GM12892 (cell line): Measurements from ENCODE around the gene VEPH1.

Experiments
- POLR2A ChIP-seq: IDR thresholded peaks from 2 replicates; pipeline ENCODE4 v1.6.1; 2011; ENCODE audit warnings: low read depth, low read length, control low read depth
- TAF1 ChIP-seq: IDR thresholded peaks from 2 replicates; pipeline ENCODE4 v1.6.1; 2011; ENCODE audit warnings: low read depth, mild to moderate bottlenecking, control low read depth, low read length, borderline replicate concordance

DNA sequence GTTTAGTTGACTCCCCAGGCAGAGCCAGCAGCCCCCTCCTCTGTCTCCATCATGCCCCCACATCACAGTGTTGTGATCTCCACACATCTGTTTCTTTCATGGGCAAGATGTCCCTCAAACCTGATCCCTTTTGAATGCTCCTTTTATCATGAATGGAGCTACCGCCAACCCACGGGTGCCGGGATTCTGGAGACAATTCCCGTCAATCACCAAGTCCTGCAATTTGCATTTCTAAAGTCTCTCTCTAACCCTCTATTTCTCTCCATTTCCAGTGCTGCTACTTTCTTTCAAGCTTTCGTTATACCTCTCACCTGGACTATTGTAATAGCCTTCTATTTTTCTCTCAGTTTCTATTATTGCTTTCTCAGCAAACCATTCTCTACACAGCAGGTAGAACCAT is 253.6 kb downstream of the VEPH1 start:
- TF ChIP-seq TAF1 = no peak
- no peak for TF ChIP-seq POLR2A
